ENCODE results near the gene KRT1.
"Not testable (repeated sequence)": the region's sequence is repeated elsewhere in the genome, so short reads cannot be mapped to it uniquely, and the experiment has no call there.

Gene KRT1

DNA sequence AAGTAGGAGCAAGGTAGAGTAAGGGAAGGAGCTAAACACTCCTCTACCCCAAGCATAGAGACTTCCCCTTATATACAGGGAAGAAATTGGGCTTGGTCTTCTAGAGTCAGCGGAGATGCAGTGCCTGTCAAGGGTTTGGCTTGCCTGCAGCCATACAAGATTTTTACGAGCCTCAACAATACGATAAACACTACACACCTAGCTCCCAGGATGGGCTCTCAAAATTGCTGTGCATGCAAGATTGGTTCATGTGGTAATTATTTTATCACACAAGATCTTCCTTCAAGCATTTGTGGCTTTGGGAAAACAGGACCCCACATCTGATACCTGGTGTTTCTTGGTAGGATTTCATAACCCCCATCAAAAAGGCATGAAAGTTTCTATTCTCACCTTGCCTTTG lies at the start of gene KRT1:
Gene KRT1, minus strand, starts transcription at position 45 of the 400 bp plus-strand sequence. CDS start 59 bp downstream, outside the sequence.
- no peak for DNase-seq

DNA sequence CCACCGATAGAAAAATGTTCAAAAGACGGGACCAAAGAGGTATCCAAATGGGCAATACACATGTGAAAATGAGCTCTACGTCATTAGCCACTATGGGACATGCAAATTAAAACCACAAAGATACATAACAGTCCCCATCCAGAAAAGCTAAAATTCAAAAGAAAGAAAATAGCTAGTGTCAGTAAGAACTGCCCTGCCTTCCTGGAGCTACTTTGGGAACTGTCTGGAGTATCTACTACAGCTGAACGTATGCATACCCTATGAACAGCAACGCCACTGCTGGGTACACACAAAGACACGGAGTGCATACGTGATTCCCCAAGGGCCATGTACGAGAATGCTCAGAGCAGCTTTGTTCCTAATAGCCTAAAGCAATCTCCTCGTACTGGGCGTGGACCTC lies 48.9 kb upstream of the KRT1 start:
- no peak for DNase-seq

DNA sequence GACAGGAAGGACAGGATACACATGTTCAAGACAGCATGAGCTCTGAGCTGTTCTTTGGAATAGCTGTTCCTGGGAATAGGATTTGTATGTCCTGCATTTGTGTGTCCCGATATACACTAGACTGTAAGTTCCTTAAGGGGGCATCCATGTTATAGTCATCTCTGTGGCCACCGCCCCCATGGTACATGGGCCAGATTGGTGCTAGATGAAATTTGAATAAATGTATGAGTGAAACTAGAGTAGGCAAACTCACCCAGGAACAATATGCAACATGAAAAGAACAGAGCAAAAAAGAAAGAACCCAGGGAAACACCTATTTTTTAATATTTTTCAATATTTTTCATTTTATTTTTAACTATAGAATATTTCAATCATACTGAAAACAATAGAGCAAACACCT lies 48.2 kb upstream of the KRT1 start:
- DNase-seq: no peak

DNA sequence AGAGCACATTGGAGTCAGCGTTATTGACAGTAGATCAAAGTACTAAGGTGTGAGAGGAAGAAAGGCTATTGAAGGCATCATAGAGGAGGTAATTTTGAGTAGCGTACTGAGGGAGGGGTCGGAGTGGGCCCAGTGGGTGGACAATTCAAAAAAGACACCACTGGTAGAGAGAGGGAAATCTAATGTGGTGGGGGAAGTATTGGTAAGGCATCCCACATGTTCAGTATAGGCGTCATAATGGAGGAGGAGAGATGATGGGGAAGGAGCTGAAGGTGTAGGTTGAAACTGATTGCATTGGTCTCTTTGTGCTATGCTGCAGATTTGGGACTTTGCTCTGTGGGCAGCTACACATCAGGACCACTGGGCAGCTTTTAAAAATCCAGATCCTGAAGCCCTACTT lies 46.8 kb upstream of the KRT1 start:
- DNase-seq: no peak

DNA sequence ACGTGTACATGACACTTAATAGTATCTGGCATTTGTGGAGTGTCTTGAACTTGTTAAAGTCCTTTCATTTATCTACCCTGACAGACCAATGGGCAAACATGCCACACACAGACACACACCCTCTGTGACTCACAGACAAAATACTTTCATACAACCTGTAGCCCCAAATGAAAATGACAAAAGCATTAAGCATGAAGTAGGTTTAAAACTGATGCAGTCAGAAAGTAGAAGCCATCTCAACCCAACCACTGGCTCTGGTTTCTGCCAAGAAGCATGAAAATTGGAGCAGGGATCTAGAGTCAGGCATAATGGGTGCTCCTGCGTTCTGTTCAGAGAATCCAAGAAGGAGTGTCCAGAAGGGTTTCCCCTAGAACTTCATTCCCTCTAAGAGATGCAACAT lies 46.2 kb upstream of the KRT1 start:
- no peak for DNase-seq

DNA sequence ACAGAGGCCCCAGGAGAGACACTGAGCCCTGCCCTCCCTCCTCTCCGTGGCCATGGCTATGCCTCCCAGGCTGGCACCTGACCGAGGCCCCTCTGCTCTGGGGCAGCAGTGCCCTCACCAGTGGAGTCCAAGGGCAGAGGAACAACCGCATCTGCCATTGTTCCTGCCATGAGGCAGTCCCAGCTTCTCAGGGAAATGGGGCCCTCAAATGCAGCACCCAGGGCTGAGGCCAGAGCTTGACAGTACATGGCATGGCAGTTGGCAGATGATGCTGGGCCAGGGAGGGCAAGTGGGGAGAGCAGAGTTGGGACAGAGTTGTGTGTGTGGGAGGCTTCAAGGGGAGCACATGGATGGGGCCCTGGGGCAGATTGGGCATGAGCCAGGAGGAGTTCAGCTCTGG lies 44.2 kb upstream of the KRT1 start:
- DNase-seq: no peak

DNA sequence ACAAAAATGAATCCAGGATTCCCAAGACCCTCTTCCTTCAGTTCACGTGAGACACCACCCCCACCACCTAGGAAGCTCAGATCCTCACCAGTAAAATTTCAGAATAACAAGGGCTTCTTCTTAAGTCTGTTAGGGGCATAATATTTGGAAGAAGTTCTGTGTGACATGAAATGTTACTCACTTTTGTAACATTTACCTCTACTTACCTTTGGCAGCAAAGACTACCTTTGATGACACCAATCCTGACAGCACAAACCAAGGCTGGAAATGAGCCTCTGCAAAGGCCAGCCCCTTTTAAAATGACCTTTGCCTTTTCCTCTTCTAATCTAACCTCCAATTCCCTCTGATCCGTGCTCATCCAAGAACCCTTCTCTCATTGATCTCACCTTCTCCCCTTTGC lies 42.5 kb upstream of the KRT1 start:
- DNase-seq: no peak

DNA sequence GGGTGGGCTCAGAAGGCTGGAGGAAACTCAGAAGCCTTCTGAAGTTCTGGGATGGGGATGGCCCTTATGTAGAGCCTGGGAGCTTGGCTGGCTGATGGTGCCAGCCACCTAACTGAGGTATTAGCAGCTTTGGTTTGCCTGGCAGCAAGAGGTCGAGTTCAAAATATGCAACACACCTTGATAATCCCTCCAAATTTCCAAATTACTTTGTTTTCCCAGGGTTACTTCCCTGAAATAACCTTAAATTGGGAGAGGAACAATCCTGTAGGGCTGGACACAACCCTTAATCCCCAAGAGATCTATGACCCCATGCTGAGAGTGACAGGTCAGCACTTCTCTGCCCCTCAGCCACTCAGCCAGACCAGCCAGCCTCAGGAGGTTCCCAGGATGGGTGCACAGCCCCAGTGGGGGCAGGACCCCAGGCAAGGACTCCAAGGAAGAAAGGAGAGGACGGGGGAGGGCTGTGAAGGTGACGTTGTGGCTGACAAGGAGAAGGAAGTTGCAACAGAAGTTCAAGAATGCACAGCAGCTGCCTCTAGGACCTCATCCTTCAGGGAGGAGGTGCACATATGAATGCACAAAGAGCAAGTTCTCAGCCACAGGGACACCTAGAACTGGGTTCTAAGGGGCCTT lies 41.7 kb upstream of the KRT1 start:
- DNase-seq: no peak

DNA sequence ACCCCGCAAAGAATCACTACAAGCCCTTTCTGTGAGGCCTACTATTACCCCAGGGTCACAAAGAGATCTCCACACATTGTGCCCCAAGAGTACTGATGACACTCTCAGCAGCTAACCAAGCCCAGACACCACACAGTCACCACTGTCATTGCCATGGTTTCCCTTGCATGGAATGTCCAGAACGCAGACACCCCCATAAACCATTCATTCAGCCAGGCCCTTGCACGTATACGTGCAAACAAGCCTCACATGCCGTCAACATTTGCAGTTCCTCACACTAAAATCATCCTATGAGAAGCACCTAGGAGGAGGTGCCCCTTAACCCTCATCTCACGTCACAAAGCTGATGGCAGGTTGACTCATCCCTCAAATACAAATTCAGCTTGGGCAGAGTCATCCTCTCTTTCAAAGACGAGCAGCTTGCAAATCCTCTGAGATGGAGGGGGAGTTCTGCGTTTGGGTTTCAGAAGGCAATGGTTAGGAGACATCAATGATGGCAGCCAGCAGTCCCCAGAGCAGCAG lies 40.2 kb upstream of the KRT1 start:
- no peak for DNase-seq

DNA sequence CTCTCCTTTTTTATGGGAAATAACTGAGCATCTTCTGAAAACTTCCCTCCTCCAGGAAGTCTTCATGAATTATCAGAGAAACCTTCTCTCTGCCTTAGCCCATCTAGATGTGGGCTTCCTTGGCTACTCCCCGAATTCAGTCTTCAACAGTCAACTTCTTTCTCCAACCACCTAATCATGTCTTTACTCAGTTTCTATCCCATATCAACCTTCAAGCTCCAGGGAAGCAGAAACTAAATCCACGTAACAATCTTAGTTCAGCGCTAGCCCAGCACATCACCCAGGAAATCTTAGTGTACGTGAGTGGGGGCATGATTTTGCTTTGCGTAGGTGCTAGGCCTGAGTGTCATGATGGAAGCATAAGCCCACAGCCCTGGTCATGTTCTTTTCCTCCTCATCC lies 35.9 kb upstream of the KRT1 start:
- DNase-seq: no peak

DNA sequence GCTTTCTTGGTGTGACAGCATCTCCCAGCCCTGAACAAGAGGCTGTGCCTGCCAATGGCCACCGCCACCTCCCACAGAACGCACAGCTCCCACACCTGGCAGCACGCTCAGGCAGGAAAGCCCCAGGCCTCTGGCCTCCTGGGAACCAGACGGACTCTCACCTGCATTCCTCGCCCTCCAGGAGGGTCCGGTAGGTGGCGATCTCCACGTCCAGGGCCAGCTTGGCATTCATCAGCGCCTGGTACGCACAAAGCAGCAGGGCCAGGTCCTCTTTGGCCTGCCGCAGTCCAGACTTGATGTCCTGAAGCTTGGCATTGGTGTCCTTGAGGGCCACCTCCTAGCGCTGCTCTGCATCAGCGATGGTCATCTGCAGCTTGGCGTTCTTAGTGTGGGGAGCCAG lies 35.2 kb upstream of the KRT1 start:
- no peak for DNase-seq

DNA sequence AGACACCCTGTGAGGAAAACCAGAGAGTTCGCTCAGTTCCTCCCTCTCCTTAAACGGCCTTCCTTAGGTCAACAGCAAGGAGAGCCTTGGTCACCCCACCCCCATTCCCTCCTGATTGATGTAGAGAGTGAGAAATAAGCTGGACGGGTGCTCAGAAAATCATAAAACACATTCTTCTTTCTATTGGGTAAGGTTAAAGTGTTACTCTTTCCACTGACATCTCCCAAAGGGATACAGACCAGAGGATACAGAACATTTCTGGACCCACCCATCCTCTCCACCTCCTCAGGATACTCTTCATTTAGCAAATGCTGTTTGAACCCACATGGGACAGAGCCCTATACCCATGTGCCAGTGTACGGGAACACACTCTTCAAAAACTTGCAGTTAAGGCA lies 34.7 kb upstream of the KRT1 start:
- DNase-seq: no peak

DNA sequence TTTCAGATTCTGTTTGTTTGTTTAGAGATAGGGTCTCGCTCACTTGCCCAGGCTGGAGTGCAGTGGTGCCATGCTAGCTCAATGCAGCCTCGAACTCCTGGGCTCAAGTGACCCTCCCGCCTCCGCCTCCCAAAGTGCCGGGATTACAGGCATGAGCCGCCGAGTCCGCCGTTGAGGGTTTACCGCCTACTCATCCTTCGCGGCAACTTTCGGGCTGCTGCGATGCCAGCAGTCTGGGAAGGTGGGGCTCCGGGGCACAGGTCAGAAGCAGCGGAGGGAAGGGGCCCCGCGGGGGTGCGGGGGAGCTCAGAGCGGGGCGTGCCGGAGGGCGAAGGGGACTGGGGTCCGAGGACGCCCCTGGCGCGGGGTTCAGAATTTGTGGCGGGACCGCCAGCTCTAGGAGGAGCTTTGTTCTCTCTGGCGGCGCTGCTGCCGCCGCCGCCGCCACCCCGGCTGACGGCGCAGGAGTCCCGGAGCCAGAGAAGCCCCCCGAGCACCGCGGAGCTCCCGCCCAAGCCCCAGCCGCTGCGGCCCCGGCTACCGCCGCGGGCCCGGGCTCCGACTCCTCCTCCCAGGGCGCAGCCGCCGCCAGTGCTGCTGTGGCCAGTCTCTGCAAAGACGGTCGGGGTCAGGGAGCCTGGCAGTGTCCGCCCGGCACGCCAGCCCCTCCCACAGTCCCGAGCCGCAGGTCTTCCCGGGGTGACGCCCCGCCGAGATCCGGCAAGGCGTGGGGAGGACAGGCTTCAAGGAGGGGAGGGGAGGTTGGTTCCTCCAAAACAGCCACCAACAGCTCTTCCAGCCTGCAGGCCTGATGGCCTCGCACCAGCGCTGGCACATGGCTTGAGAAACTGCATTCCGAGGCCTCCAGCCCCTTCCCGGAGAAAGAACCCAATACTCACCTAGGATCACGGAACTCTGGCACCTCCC lies 34.0 kb upstream of the KRT1 start:
- DNase-seq: peak; percentile 34

DNA sequence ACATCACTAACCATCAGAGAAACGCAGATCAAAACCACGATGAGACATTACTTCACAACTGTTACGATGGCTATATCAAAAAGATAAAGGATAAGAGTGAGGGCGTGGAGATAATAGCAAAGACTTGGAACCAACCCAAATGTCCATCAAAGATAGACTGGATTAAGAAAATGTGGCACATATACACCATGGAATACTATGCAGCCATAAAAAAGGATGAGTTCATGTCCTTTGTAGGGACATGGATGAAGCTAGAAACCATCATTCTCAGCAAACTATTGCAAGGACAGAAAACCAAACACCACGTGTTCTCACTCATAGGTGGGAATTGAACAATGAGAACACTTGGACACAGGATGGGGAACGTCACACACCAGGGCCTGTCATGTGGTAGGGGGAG lies 31.9 kb upstream of the KRT1 start:
- DNase-seq: not testable (repeated sequence)

DNA sequence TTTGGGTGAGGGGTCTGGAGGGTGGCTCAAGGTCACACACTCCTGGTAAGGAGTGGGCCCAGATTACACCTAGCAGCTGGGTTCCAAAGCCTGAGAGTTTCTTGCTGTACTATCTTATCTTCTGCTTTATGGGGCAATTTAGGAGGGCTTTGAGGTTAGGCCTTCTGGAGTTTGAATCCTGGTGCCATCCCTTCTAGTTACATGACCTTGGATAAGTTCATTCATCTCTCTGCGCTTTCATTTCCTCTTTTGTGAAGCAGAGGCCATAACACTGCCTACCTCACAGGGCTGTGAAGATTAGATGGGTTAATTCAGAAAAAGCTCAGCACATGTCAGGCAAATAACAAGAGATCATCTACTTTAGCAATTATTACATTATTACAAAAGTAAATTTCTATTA lies 30.5 kb upstream of the KRT1 start:
- DNase-seq: no peak

DNA sequence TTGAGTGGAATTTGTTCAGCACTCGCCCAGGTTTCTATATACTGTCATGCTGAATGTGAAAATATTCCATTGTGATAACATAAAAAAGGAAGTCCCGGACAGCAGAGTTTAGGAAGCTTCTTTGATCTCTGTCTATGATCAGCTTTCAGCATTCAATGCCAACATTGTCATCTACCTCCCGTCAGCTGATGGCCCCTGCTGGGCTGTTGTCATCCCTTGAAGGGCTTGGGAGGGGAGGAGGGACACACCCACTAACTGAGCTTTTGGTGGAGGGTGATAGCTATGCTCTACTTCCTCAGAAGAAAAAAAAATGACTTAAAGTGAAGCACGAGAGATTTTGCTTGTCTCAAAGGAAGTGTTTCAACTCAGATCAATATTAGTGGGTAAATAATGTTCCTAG lies 27.8 kb upstream of the KRT1 start:
- no peak for DNase-seq

DNA sequence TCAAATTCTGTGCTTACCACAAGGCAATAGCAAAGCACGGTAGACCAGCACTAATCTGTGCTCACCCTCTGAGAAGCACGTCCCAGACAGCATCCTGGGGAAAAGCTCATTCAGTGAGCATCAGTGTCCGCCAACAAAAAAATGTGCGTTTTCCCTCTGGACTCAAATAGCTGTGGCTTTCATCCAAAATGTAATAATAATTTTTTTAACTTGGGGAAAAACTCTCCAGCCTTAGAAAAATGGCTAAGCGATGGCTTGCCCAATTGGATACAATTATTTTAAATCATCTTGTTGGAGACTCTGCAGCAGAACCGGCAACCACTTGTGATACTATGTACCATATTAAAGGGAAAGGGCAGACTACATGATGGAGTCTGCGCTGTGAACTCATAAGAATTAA lies 24.3 kb upstream of the KRT1 start:
- DNase-seq: no peak

DNA sequence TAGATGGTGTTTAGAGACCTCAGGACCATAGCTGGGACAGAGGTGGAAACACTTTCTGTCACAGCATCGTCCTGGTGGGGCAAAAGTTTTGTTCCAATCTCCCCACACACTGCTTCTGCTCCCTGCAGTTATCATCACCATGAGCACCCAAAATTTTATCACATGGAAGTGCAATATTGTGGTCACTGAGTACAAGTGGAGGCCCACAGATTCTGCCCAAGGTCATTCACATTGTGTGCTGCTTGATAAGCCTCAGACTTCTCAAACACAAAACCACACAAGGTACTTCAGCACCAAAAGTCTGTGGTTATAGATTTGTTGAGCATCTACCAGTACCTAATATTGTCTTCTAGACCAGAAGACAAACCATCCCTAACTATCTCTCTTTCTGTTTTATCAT lies 23.7 kb upstream of the KRT1 start:
- no peak for DNase-seq

DNA sequence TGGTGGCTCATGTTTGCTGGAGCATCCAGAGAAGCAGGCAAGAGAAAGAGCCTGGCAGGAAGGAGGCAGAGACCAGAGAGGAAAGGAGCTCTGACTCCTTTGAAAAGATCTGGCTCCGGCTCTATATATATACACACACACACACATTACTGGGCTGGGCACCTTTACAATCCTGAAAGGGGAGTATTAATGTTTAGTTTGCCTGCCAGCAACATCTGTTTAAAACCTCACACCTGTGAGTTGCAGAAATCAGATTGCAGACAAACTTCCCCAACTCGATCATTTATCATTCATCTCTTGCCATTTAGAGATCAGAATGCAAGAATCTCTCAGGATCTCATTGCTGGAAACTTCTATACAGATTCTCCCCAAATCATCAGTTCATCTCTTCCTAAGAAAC lies 23.2 kb upstream of the KRT1 start, which contains the start of gene KRT77:
Gene KRT77, minus strand, starts transcription at position 101 of the 400 bp plus-strand sequence. Its CDS starts 90 bp downstream, at position 11.
- no peak for DNase-seq

DNA sequence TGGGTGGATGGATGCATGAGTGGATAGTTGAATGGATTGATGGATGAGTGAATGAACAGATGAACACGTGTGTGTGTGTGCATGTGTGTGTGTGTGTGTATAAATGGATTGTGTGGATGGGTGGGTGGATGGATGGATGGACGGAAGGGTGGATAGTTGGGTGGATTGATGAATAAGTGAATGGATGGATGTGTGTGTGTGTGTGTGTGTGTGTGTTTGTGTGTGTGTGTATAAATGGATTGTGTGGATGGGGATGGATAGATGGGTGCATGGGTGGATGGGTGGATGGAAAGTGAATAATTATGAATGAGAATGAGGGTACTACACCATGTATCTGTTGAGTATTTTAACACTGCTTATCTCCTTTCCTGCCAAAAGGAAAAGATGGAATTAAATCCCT lies 22.1 kb upstream of the KRT1 start:
- no peak for DNase-seq

DNA sequence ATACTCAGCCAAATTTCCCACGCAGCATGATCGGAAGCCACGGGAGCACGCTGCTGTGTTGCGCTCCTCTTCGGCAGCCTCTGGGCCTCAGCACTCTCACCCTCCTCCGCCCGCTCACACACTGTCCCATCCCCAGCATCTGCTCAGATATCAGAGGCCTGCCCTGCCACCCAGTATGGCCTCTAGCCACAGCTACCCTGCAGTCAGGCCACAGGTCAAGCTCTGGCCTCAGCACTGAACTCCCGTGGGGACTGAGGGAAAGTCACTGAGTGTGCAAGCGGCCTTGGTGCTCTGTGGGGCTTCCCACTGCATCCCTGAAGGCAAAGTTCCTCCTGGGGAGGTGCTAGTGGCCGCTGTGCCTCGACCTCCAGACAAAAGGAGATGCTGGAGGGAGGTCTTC lies 21.1 kb upstream of the KRT1 start:
- DNase-seq: no peak

DNA sequence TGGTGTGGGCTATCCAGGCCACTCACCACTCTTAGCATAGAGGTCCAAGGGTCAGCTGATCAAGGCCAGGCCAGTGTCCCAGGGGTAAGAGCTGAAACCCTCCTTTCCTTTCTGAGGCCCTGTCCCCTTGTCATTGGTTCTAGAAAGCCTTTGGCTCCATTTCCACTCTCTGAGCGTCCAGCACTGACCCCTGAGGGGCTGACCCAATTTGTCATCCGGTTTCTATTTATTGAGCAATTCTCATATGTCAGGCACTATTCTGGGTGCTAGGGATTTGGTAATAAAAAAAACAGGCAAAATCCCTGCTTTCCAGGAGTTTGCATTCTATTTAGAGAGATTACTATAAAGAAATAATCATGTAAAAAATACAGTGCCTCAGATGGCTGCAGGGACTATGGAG lies 19.8 kb upstream of the KRT1 start:
- no peak for DNase-seq

DNA sequence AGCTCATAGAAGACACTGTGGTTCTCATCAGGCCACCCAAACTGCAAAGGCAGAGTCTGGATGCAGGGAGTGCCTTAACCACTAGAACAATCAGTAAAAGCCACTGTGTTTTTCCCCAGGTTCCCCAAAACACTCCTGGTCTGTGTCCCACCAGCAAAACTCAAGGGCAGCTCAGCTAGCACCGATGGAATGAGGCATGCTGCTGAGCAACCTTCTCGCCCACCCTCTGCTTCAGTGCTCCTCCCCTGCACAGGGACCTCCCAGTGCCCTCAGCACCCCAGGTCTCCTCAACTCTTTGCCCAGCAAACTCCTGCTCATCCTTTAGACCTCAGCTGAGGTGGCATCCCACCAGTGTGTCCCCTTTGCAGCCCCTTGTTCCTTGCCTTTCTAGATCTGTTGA lies 19.2 kb upstream of the KRT1 start:
- DNase-seq: no peak

DNA sequence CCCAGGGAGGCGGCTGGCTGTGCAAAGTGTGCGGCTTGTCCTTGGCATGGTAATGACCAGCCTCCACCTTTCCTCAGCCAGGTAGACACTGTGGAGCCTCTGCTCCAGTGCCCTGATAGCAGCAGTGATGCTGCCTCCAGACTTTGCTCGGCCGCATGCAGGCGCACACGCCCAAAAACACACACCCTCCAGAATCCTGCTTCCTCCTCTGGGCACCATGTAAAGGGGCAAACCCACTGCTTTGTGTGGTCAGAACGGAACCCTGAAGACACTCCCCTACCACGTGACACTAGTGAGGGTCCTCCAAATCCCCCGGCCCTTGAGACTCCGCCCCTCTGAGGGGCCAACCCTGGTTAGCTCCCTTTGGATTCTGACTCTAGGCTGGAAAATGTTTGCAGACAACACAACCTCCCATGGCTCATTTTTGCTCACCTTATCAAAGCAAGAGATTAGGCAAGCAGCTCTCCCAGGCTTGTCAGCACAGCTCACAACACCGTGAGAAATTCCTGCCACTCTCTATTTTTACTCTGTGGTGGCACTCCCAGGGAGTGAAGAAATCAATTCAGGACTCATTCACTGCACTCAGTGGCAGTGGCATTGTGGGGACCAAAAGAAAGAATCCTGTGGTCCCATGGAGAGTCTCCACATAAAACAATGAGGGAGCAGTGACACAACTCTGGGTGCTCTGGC lies 18.6 kb upstream of the KRT1 start:
- DNase-seq: no peak

All from stimulated activated CD4-positive, alpha-beta T cell treated with anti-CD3 and anti-CD28 coated beads, Interleukin-4, amount 100 ng/mL, for 1 hour (primary cell).